IgD-negative memory B cell (primary cell): ENCODE results near the gene PSMB4. TPM values are rescaled to one million over a fixed set of nuclear protein-coding genes. Genes with fewer than 3 reads are reported as not detected.
"Not testable (repeated sequence)": the region's sequence is repeated elsewhere in the genome, so short reads cannot be mapped to it uniquely, and the experiment has no call there.

Source experiments
- H3K27ac Mint-ChIP-seq, 3 donors: one replicate each; pipeline ENCODE4 v1.8.0; 2020 to 2022; ENCODE audit warnings: mild to moderate bottlenecking in 3 of 3, mixed read lengths in 3 of 3, moderate library complexity in 1 of 3
- H3K27me3 Mint-ChIP-seq: one replicate; pipeline ENCODE4 v1.8.0; 2021; ENCODE audit warnings: mixed read lengths
- H3K36me3 Mint-ChIP-seq: one replicate; pipeline ENCODE4 v1.8.0; 2020; ENCODE audit warnings: mild to moderate bottlenecking, mixed read lengths
- H3K4me1 Mint-ChIP-seq, 3 donors: one replicate each; pipeline ENCODE4 v1.8.0; 2020 to 2022; ENCODE audit warnings: mixed read lengths in 3 of 3, mild to moderate bottlenecking in 1 of 3
- H3K4me3 Mint-ChIP-seq, 4 donors: one replicate each; pipeline ENCODE4 v1.8.0; 2020 to 2022; ENCODE audit warnings: mild to moderate bottlenecking in 4 of 4, mixed read lengths in 4 of 4, moderate library complexity in 3 of 4
- H3K9me3 Mint-ChIP-seq, 3 donors: one replicate each; pipeline ENCODE4 v1.8.0; 2020 to 2021; ENCODE audit warnings: mixed read lengths in 3 of 3, mild to moderate bottlenecking in 1 of 3
- polyA plus RNA-seq: library from polyadenylated mRNA; unstranded; fragments of 300-500 nt; fragmentation: Illumina TruSeq; gene quantifications from one replicate; pipeline ENCODE4 v1.2.3, GENCODE V29; 2021

PSMB4 gene
- 69.1 TPM for polyA plus RNA-seq

DNA sequence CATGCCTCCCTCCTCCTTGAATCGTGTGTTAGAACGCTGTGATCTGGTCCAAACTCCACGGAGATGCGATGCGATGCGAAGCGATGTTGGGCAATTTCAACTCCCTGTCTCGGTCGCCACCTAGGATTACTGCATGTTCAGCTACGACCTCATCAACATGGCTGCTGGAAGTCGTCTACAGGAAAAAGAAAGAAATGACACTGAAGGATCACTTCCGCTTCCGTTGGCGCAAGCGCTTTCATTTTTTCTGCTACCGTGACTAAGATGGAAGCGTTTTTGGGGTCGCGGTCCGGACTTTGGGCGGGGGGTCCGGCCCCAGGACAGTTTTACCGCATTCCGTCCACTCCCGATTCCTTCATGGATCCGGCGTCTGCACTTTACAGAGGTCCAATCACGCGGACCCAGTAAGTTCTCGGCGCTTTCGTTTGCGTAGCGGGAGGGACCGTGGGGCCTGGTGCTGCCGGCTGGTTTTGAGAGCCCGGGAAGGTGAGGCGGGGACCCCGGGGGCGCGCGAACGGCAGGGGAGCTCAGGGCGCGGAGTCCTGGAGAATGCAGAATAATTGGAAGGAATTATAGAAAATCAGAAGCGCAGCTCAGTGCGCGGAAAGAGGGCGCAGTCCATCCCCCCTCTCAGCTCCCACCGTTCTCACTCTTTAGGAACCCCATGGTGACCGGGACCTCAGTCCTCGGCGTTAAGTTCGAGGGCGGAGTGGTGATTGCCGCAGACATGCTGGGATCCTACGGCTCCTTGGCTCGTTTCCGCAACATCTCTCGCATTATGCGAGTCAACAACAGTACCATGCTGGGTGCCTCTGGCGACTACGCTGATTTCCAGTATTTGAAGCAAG, at the start of gene PSMB4:
Gene PSMB4, plus strand, starts transcription at position 250 of the 848 bp plus-strand sequence. Its CDS starts 15 bp downstream, at position 265.
- peaks cover 4% of the 10 kb centered on the region for H3K36me3 Mint-ChIP-seq
- H3K27me3 Mint-ChIP-seq, result no peaks in the 10 kb centered on the region
- peaks cover 0 to under 1% (median 0%) of the 10 kb centered on the region in 3 donors for H3K9me3 Mint-ChIP-seq
- peaks cover 0 to 16% (median 11%) of the 10 kb centered on the region in 3 donors for H3K4me1 Mint-ChIP-seq
- peak within 1 kb of the TSS; percentile 41 to 100 (median 95) for H3K27ac Mint-ChIP-seq
- H3K4me3 Mint-ChIP-seq, result peak within 1 kb of the TSS; percentile 86 to 98 (median 93)

DNA sequence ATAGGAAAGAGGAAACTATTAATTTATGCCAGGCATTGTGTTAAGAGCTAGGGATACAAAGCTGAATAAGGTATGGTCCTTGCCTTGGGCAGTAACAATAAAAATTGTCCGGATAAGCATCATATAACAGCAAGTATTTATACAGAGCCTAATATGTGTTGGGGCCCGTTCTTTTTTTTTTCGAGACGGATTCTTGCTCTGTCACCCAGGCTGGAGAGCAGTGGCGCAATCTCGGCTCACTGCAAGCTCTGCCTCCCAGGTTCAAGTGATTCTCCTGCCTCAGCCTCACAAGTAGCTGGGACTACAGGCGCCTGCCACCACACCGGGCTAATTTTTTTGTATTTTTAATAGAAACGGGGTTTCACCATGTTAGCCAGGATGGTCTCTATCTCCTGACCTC, 49.0 kb upstream of the PSMB4 start:
- not testable (repeated sequence) for H3K27me3 Mint-ChIP-seq, H3K4me3 Mint-ChIP-seq, H3K36me3 Mint-ChIP-seq, H3K9me3 Mint-ChIP-seq
- Mint-ChIP-seq H3K4me1 (peaks cover 20 to 21% (median 20%) of the 10 kb centered on the region in 3 donors), H3K27ac (peak overlapping the region in 1 of 3 donors; percentile 17)

DNA sequence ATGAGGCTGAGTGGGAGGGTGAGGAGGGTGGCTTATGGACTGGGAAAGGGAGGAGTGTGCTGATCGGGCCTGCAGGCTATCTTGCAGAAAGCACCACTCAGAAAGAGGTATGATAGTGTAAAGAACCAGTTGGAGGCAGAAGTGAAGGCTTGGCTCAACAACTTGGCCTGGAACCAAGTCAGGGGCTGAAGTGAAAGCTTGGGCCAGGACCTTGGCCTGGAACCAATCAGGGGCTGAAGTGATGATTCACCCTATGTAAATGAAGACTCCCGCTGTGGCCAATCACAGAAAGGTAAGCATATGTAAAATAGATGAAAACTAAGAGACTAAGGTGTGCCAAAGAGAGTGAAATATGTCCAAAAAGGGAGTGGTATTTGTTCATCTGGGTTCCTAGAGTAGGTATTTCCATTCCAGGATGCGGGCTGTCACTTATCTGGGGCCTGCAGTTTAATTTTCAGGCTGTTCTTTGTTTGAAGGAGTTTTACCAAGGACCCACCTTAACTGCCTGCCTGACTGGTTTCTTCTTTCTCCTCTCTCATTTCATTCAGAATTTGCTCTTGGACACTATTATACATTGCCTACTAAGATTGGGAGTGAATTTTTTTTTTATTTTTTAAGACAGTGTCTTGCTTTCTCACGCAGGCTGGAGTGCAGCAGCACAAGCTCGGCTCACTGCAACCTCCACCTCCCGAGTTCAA, 47.2 kb upstream of the PSMB4 start:
- Mint-ChIP-seq H3K27me3 (no peaks in the 10 kb centered on the region), H3K4me1 (peaks cover 8 to 11% (median 10%) of the 10 kb centered on the region in 3 donors), H3K36me3 (no peaks in the 10 kb centered on the region), H3K27ac (no peak overlapping the region), H3K4me3 (peak overlapping the region in 1 of 4 donors; percentile 38), H3K9me3 (peaks cover 0 to 3% (median 3%) of the 10 kb centered on the region in 3 donors)

DNA sequence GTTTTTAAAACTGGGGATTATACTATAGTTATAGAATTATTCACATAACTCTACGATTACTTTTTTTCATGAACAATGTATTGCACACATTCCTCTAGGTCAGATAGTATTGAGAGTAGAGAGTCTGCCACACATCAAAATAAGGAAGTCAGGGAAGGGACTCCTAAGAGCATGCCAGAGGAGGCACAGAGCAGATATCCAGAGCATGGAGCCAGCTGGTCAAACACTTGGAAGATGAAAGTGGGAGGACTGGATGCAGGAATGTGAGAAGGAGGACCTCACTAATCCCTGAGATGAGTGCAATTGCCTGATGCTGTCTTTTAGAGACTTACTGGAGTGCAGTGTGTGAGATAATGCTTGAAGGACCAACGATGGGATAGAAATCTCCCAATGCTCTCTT, 42.7 kb upstream of the PSMB4 start:
- no peak overlapping the region for H3K4me3 Mint-ChIP-seq
- no peaks in the 10 kb centered on the region for H3K36me3 Mint-ChIP-seq
- peaks cover 0 to 1% (median 0%) of the 10 kb centered on the region in 3 donors for H3K9me3 Mint-ChIP-seq
- no peak overlapping the region for H3K27ac Mint-ChIP-seq
- H3K4me1 Mint-ChIP-seq, result no peaks in the 10 kb centered on the region
- H3K27me3 Mint-ChIP-seq, result no peaks in the 10 kb centered on the region

DNA sequence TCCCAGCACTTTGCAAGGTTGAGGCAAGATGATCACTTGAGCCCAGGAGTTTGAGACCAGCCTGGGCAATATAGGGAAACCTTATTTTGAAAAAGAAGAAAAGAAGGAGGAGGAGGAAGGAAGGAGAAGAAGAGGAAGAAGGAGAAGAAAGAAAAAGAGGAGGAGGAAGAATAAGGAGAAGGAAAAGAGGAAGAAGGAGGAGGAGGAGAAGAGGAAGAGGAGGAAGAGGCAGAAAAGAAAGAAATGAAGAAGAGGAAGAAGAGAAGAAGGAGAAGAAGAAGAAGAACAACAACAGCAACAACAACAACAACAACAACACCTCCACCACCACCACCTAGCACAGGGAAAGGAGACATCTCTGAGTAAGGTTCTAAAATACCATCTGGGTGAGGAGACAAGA, 37.5 kb upstream of the PSMB4 start:
- no peaks in the 10 kb centered on the region for H3K9me3 Mint-ChIP-seq
- no peaks in the 10 kb centered on the region for H3K27me3 Mint-ChIP-seq
- no peaks in the 10 kb centered on the region for H3K36me3 Mint-ChIP-seq
- H3K4me1 Mint-ChIP-seq, result no peaks in the 10 kb centered on the region
- no peak overlapping the region for H3K4me3 Mint-ChIP-seq
- no peak overlapping the region for H3K27ac Mint-ChIP-seq

DNA sequence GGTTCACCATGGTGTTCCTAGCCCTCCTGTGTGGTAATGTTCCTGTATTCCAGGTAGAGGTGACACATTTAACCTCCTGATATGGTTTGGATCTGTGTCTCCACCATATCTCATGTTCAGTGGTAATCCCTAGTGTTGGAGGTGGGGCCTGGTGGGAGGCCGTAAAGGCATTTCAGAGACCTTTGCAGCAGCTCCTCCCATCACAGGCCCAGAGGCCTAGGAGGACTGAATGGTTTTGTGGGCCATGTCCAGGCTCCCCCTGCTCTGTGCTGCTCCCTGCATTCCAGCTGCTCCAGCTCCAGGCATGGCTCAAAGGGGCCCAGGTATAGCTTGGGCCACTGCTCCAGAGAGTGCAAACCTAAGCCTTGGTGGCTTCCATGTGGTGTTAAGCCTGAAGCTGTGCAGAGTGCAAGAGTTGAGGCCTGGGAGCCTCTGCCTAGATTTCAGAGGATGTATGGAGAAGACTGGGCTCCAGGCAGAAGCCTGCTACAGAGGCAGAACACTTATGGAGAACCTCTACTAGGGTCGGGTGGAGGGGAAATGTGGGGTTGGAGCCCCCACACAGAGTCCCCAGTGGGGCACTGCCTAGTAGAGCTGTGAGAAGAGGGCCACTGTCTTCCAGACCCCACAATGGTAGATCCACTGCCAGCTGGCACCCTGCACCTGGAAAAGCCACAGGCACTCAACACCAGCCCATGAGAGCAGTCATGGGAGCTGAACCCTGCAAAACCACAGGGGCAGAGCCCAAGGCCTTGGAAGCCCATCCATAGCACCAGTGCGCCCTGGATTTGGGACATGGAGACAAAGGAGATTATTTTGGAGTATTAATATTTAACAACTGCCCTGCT, 36.8 kb upstream of the PSMB4 start:
- Mint-ChIP-seq H3K4me1 (peaks cover 0 to 1% (median 0%) of the 10 kb centered on the region in 3 donors), H3K9me3 (no peaks in the 10 kb centered on the region)

DNA sequence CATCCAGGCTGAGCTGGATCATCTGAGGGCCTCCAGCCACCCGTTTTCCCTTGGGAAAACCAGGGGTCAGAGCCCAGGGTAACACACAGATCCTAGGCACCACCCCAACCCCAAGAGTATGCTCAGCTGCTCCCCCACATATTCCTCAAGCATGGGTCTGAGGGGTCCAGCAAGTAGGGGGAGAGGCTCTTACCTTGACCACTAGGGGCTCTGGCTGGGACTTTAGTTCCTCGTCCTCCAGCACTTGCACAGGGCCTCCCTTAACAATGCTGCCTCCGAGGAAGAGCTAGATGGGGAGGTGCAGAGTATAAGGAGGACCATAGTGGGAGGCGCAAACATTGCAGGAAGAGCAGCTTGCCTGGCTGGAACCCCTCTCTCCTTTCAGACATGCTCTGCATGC, 34.4 kb upstream of the PSMB4 start:
- H3K27ac Mint-ChIP-seq, result no peak overlapping the region
- no peaks in the 10 kb centered on the region for H3K27me3 Mint-ChIP-seq
- no peaks in the 10 kb centered on the region for H3K36me3 Mint-ChIP-seq
- H3K4me1 Mint-ChIP-seq, result peaks cover 0 to 2% (median 0%) of the 10 kb centered on the region in 3 donors
- H3K4me3 Mint-ChIP-seq, result no peak overlapping the region
- H3K9me3 Mint-ChIP-seq, result no peaks in the 10 kb centered on the region

More for the DNA sequence above, 36.8 kb upstream of the PSMB4 start:
- H3K36me3 Mint-ChIP-seq, result no peaks in the 10 kb centered on the region
- H3K27me3 Mint-ChIP-seq, result no peaks in the 10 kb centered on the region
- no peak overlapping the region for H3K27ac Mint-ChIP-seq
- H3K4me3 Mint-ChIP-seq, result peak overlapping the region in 1 of 4 donors; percentile 54

DNA sequence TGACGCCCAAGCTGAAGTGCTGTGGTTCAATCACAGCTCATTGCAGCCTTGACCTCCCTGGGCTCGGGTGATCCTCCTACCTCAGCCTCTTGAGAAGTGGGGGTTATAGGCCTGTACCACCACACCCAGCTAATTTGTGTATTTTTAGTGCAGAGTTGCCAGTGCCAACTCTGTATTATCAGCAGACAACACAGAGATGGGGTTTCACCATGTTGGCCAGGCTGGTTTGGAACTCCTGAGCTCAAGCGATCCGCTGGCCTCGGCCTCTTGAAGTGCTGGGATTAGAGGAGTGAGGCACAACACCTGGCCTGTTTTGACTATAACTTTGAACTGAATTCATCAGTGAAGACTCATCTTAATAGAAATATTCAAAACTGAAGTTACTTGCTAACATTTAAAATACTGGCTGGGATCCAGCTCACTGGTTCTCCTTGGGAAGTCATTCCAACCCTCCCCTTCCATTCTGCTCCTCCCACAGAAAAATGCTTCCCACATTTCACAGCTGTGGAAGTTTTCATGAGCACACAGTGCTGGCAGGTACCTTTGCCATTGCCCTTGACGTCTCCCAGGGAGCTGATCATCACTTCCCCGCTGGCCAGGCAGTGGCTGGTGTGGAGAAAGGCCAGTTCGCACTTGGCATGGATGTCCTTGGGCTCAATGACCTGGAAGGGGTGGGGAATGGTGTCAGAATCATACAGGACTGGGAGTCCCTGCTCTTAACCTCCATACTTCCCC, 31.5 kb upstream of the PSMB4 start:
- peaks cover 0 to 2% (median 0%) of the 10 kb centered on the region in 3 donors for H3K4me1 Mint-ChIP-seq
- H3K27me3 Mint-ChIP-seq, result no peaks in the 10 kb centered on the region
- no peaks in the 10 kb centered on the region for H3K36me3 Mint-ChIP-seq
- H3K27ac Mint-ChIP-seq, result peak overlapping the region in 1 of 3 donors; percentile 5
- no peaks in the 10 kb centered on the region for H3K9me3 Mint-ChIP-seq
- H3K4me3 Mint-ChIP-seq, result no peak overlapping the region

DNA sequence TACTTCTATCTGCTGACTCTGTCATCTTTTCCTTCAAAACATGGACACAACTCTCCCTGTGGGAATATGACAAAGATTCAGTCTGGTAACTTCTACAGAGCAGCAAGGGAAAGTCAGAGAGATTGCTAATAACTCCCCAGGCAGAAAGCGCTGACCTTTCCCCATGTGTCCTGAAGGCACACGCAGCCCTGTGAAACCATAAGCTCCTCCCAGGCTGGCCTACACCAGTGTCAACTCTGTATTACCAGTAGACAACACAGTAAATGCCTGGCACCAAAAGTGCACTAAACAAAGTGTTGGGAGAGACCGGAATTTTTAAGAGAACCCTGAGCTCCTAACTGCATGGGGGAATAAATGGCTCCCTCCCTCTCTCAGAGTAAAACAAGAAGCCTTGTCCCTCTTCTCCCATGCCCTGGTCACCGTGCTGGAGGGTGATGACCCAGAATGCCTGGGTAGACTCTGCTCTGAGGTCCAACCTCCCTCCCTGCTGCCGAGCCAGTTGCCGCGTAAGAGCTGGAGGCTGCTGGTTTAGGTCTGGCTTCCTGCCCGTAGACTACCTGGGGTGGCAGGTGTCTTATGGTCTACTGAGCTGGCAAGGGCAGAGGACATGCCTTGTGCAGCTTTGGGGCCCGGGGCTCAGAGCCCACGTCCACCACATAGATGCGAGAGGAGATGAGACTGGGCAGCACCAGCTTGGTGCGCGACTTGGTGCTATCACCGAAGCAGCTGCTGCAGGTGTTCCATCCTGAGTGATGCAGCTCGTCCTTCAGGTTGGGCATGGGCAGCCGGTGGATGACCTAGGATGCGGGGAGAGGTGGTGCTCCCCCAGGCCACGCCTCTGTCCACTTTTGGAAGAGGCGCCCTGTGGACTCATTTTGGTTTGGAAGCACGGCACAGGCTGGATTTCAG, 30.7 kb upstream of the PSMB4 start:
- no peaks in the 10 kb centered on the region for H3K27me3 Mint-ChIP-seq
- peaks cover 0 to 2% (median 0%) of the 10 kb centered on the region in 3 donors for H3K4me1 Mint-ChIP-seq
- no peak overlapping the region for H3K4me3 Mint-ChIP-seq
- peak overlapping the region in 1 of 3 donors; percentile 5 for H3K27ac Mint-ChIP-seq
- H3K9me3 Mint-ChIP-seq, result no peaks in the 10 kb centered on the region
- H3K36me3 Mint-ChIP-seq, result no peaks in the 10 kb centered on the region

DNA sequence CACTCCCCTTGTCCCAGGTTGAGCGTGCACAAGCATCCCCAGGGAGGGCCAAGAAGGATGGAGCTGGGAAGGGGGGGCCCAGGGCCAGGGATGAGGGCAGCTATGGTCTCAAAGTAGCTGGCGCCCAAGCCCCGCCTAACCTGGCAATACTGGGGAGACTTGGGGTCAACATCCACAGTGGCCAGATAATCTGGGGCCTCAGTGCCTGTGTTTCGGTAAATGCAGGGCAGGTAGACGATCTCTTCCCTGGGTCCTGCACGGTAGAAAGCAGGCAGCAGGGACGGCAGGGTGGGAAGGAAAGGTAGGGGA, 30.1 kb upstream of the PSMB4 start:
- Mint-ChIP-seq H3K27me3 (no peaks in the 10 kb centered on the region), H3K27ac (no peak overlapping the region), H3K9me3 (no peaks in the 10 kb centered on the region), H3K4me3 (no peak overlapping the region), H3K36me3 (no peaks in the 10 kb centered on the region), H3K4me1 (peaks cover 0 to 2% (median 0%) of the 10 kb centered on the region in 3 donors)

DNA sequence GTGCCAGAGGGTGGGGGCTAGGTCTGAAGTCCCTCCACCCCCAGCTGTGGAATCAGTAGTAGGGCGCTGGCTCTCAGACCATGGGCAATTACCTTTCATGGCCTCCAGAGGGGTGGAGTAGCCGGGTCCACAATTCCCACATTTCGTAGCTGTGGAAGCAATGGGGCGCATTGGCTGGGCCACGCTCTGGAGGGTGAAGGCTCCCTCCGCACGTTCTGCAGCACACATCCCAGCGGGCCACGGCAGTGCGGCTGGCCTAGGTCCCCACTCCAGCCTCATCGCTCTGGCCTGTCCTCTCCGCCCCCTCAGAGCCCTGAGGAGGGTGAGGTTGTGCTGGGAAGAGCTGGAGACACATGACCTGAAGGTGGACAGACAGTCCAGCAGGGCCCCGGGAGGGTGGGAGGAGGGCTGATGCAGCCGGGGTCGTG, 29.7 kb upstream of the PSMB4 start:
- H3K36me3 Mint-ChIP-seq, result no peaks in the 10 kb centered on the region
- no peaks in the 10 kb centered on the region for H3K9me3 Mint-ChIP-seq
- H3K4me1 Mint-ChIP-seq, result peaks cover 0 to 2% (median 0%) of the 10 kb centered on the region in 3 donors
- no peaks in the 10 kb centered on the region for H3K27me3 Mint-ChIP-seq
- no peak overlapping the region for H3K27ac Mint-ChIP-seq
- H3K4me3 Mint-ChIP-seq, result no peak overlapping the region

DNA sequence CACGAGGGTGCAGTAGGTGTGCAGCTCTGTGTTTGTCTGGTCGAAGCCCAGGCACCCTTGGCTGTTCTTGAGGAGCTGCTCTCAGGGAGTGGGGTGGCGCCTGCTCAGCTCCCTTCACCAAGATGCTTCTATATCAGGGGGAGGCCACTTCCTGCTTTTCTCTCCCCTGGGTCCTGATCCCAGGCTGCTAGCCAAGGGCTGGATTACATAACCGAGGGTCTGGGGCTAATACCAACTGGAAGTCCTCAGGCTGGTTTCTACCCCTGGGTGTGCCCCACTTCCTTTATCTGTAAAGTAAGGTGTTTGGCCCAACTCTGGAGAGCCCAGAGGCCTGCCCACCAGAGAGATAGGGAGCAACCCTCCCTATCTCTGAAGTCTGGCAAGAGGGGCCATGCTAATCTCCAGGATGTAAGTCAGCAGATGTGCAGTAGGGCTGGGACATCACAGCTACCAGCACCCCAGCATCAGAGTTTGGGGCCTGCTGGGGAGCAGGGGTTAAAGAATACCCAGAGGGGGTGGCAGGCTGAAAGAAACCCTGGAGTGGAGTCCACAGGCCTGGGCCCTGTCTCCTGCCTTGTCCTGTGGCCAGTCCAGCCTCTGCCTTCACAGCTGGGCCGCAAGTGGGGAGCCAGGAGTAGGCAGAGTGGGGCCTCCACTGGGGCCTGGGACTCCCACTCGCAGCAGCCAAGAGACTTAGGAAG, 29.0 kb upstream of the PSMB4 start:
- H3K4me1 Mint-ChIP-seq, result peaks cover 0 to 2% (median 0%) of the 10 kb centered on the region in 3 donors
- no peaks in the 10 kb centered on the region for H3K36me3 Mint-ChIP-seq
- H3K27me3 Mint-ChIP-seq, result no peaks in the 10 kb centered on the region
- no peak overlapping the region for H3K27ac Mint-ChIP-seq
- no peaks in the 10 kb centered on the region for H3K9me3 Mint-ChIP-seq
- no peak overlapping the region for H3K4me3 Mint-ChIP-seq
